Measurements from ENCODE around the gene CDH10. TPM values are rescaled to one million over a fixed set of nuclear protein-coding genes. Genes with fewer than 3 reads are reported as not detected.

CDH10 gene
- polyA plus RNA-seq, 3 donors, result not detected

DNA sequence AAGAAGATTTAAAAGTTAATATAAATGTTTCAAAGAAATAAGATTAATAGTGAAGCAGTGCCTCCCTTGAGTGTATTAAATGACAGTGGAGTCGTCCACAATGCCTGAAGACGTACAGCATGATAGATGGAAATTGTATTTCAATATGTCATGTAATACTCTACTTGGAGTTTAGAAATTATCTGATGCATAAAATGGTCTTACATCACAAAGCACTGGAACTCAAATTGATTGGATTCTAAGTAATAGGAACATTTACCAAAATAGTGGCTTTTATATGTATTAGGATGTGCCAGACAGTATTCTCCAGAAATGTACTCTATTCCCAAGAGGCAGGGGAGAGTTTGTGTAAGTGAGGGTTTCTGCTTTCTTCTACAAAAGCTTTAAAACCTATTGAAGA is 49.4 kb downstream of the CDH10 start:
- no peaks in the 10 kb centered on the region for H3K27me3 ChIP-seq (ENCODE audit: control insufficient read depth in 2 of 2, insufficient read depth in 2 of 2, low read length in 2 of 2)
- no peaks in the 10 kb centered on the region for H3K4me1 ChIP-seq (ENCODE audit: control insufficient read depth in 1 of 2, insufficient read depth in 2 of 2, low read length in 2 of 2)
- Mint-ChIP-seq H3K27ac (no peak overlapping the region), H3K9me3 (no peaks in the 10 kb centered on the region), H3K27me3 (ENCODE audit: low read depth in 3 of 3) (peaks cover 0 to 1% (median 1%) of the 10 kb centered on the region in 3 donors), H3K4me3 (no peak overlapping the region), H3K36me3 (no peaks in the 10 kb centered on the region), H3K4me1 (no peaks in the 10 kb centered on the region)
- H4K20me1 ChIP-seq (ENCODE audit: insufficient read depth, low read length), result no peaks in the 10 kb centered on the region
- H2AFZ ChIP-seq (ENCODE audit: insufficient read depth, low read depth, low read length, poor library complexity, severe bottlenecking), result no peak overlapping the region
- no peaks in the 10 kb centered on the region for H3K79me2 ChIP-seq (ENCODE audit: insufficient read depth, low read length)
- no peak for DNase-seq
- H3K4me3 ChIP-seq (replicated peaks in 1 of 3; ENCODE audit: low read depth in 2 of 3, low read length in 3 of 3), result no peak overlapping the region
- WGBS (ENCODE audit: insufficient coverage), result no CpG with 5 or more reads among the region's 2 CpGs
- no peak overlapping the region for H3K4me2 ChIP-seq (replicated peaks; ENCODE audit: extremely low read depth, low read length, poor library complexity, severe bottlenecking)
- no peak overlapping the region for H3K27ac ChIP-seq (ENCODE audit: low read depth in 1 of 2, low read length in 2 of 2)
- TF ChIP-seq, protein P1, sequence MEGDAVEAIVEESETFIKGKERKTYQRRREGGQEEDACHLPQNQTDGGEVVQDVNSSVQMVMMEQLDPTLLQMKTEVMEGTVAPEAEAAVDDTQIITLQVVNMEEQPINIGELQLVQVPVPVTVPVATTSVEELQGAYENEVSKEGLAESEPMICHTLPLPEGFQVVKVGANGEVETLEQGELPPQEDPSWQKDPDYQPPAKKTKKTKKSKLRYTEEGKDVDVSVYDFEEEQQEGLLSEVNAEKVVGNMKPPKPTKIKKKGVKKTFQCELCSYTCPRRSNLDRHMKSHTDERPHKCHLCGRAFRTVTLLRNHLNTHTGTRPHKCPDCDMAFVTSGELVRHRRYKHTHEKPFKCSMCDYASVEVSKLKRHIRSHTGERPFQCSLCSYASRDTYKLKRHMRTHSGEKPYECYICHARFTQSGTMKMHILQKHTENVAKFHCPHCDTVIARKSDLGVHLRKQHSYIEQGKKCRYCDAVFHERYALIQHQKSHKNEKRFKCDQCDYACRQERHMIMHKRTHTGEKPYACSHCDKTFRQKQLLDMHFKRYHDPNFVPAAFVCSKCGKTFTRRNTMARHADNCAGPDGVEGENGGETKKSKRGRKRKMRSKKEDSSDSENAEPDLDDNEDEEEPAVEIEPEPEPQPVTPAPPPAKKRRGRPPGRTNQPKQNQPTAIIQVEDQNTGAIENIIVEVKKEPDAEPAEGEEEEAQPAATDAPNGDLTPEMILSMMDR (IDR thresholded peaks at IDR 0.05), result no peak
- no peak overlapping the region for H3K9ac ChIP-seq (ENCODE audit: insufficient read depth, low read length, poor library complexity, severe bottlenecking)
- intact Hi-C loops (cut with micrococcal nuclease), result no loop called here
- H3K36me3 ChIP-seq (replicated peaks in 1 of 2; ENCODE audit: control insufficient read depth in 1 of 2, insufficient read depth in 2 of 2, low read length in 2 of 2), result no peaks in the 10 kb centered on the region
- H3K9me3 ChIP-seq (replicated peaks in 1 of 2; ENCODE audit: control insufficient read depth in 1 of 2, insufficient read depth in 1 of 2, low read length in 2 of 2), result no peaks in the 10 kb centered on the region

DNA sequence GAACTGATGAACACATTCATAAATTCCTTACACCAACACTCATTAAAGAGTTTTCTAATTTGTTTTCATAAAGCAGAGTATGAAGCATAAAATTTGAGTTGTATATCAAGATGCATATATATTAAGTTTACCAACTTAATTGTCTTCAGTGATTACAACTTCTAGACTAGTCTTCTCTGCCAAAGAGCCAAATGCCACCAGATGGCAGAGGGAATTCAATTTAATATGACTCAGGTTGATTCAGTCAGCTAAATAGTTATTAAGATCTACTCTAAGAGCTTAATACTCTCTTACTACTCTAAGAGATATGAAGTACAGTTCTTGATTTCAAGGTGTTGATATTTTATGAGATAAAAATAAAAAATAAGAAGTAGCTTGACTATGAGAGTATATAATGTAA is 53.4 kb downstream of the CDH10 start:
- Mint-ChIP-seq H3K27ac (no peak overlapping the region), H3K4me3 (no peak overlapping the region)

More for the DNA sequence above, 53.4 kb downstream of the CDH10 start:
- DNase-seq, result no peak
- Histone ChIP-seq H3K27ac (ENCODE audit: low read depth in 1 of 2, low read length in 2 of 2) (no peak overlapping the region), H3K9ac (ENCODE audit: insufficient read depth, low read length, poor library complexity, severe bottlenecking) (no peak overlapping the region), H3K79me2 (ENCODE audit: insufficient read depth, low read length) (no peaks in the 10 kb centered on the region), H3K4me3 (replicated peaks in 1 of 3; ENCODE audit: low read depth in 2 of 3, low read length in 3 of 3) (no peak overlapping the region), H4K20me1 (ENCODE audit: insufficient read depth, low read length) (no peaks in the 10 kb centered on the region), H3K36me3 (replicated peaks in 1 of 2; ENCODE audit: control insufficient read depth in 1 of 2, insufficient read depth in 2 of 2, low read length in 2 of 2) (no peaks in the 10 kb centered on the region), H3K27me3 (ENCODE audit: control insufficient read depth in 2 of 2, insufficient read depth in 2 of 2, low read length in 2 of 2) (no peaks in the 10 kb centered on the region), H3K4me2 (replicated peaks; ENCODE audit: extremely low read depth, low read length, poor library complexity, severe bottlenecking) (no peak overlapping the region), H3K4me1 (ENCODE audit: control insufficient read depth in 1 of 2, insufficient read depth in 2 of 2, low read length in 2 of 2) (no peaks in the 10 kb centered on the region), H3K9me3 (replicated peaks in 1 of 2; ENCODE audit: control insufficient read depth in 1 of 2, insufficient read depth in 1 of 2, low read length in 2 of 2) (no peaks in the 10 kb centered on the region), H2AFZ (ENCODE audit: insufficient read depth, low read depth, low read length, poor library complexity, severe bottlenecking) (no peak overlapping the region)
- no peaks in the 10 kb centered on the region for H3K36me3 Mint-ChIP-seq
- H3K4me1 Mint-ChIP-seq, result no peaks in the 10 kb centered on the region
- H3K27me3 Mint-ChIP-seq (ENCODE audit: low read depth in 3 of 3), result no peaks in the 10 kb centered on the region
- intact Hi-C loops (cut with micrococcal nuclease), result no loop called here
- TF ChIP-seq, protein P1 (IDR thresholded peaks at IDR 0.05), result no peak
- peaks cover 0 to 3% (median 0%) of the 10 kb centered on the region in 7 donors for H3K9me3 Mint-ChIP-seq
